Measurements from ENCODE around the gene SYNGR4.

The SYNGR4 gene

GRCh38 chr19:48421548-48421947 lies 57.4 kb downstream of the SYNGR4 start:
- H3K4me3 ChIP-seq (ENCODE audit: control insufficient read depth, low read depth, low read length): peak overlapping the region; percentile 15
- TF ChIP-seq CTCF (conservative IDR thresholded peaks at IDR 0.05; ENCODE audit: control insufficient read depth, insufficient read depth, low read depth, low read length): no peak
- DNase-seq (ENCODE audit: low read depth): peak; percentile 77

GRCh38 chr19:48424694-48425219 lies 60.6 kb downstream of the SYNGR4 start:
- DNase-seq (ENCODE audit: low read depth): peak; percentile 51
- H3K4me3 ChIP-seq (ENCODE audit: control insufficient read depth, low read depth, low read length): no peak overlapping the region
- TF ChIP-seq CTCF (conservative IDR thresholded peaks at IDR 0.05; ENCODE audit: control insufficient read depth, insufficient read depth, low read depth, low read length): no peak
